ENCODE measurements around the gene MPV17. TPM values are rescaled to one million over a fixed set of nuclear protein-coding genes. Genes with fewer than 3 reads are reported as not detected.

MPV17 gene
- total and polyA plus RNA-seq, 4 experiments from 2014 or later, result 89.3 to 162 (median 109) TPM

GRCh38 chr2:27298391-27299080 lies 24.4 kb downstream of the MPV17 start:
- H3K36me3 ChIP-seq (ENCODE audit: insufficient read depth, low read length), result no peaks in the 10 kb centered on the region
- no peak overlapping the region for H3K4me3 ChIP-seq (ENCODE audit: low read length in 2 of 2)
- no peaks in the 10 kb centered on the region for H3K36me3 Mint-ChIP-seq
- peaks cover 0 to 4% (median 3%) of the 10 kb centered on the region in 4 donors for H3K4me1 Mint-ChIP-seq
- no peak overlapping the region for H3K27ac ChIP-seq (ENCODE audit: low read depth, low read length)
- peaks cover 13 to 24% of the 10 kb centered on the region in 2 donors for H3K27me3 Mint-ChIP-seq
- H3K9me3 ChIP-seq (ENCODE audit: control insufficient read depth in 1 of 2, low read length in 2 of 2), result no peaks in the 10 kb centered on the region
- H3K27ac Mint-ChIP-seq, result no peak overlapping the region
- ChIA-PET POLR2A (ENCODE audit: partially characterized antibody) (no interaction called here), CTCF (ENCODE audit: partially characterized antibody) (interaction anchor here (0.8 to 1.5 kb wide), 3 partner anchors 19 to 337 kb away, joined by 3 to 4 read pairs (median 4); no protein-coding TSS in a partner anchor)
- no peaks in the 10 kb centered on the region for H3K27me3 ChIP-seq (ENCODE audit: insufficient read depth, low read length)
- intact Hi-C loops (cut with micrococcal nuclease), result no loop called here
- no peaks in the 10 kb centered on the region for H3K4me1 ChIP-seq (ENCODE audit: insufficient read depth, low read length)
- peaks cover 0 to 2% (median 0%) of the 10 kb centered on the region in 8 donors for H3K9me3 Mint-ChIP-seq
- no peak overlapping the region for H3K4me3 Mint-ChIP-seq
- no peak for DNase-seq

- no peak overlapping the region for H3K4me3 Mint-ChIP-seq
- intact Hi-C loops (cut with micrococcal nuclease), result no loop called here
- no peaks in the 10 kb centered on the region for H3K36me3 ChIP-seq (ENCODE audit: insufficient read depth, low read length)
- ChIA-PET CTCF (ENCODE audit: partially characterized antibody) (interaction anchor here (1.5 kb wide), 1 partner anchor 18 kb away, joined by 4 read pairs; no protein-coding TSS in a partner anchor), POLR2A (ENCODE audit: partially characterized antibody) (no interaction called here)
- no peak overlapping the region for H3K4me3 ChIP-seq (ENCODE audit: low read length in 2 of 2)
- no peaks in the 10 kb centered on the region for H3K36me3 Mint-ChIP-seq
- no peaks in the 10 kb centered on the region for H3K9me3 ChIP-seq (ENCODE audit: control insufficient read depth in 1 of 2, low read length in 2 of 2)
- H3K27ac ChIP-seq (ENCODE audit: low read depth, low read length), result no peak overlapping the region
- no peaks in the 10 kb centered on the region for H3K4me1 Mint-ChIP-seq
- H3K4me1 ChIP-seq (ENCODE audit: insufficient read depth, low read length), result no peaks in the 10 kb centered on the region
- peaks cover 13 to 30% of the 10 kb centered on the region in 2 donors for H3K27me3 Mint-ChIP-seq
- no peaks in the 10 kb centered on the region for H3K27me3 ChIP-seq (ENCODE audit: insufficient read depth, low read length)
- H3K9me3 Mint-ChIP-seq, result no peaks in the 10 kb centered on the region
- DNase-seq, result no peak
- no peak overlapping the region for H3K27ac Mint-ChIP-seq
Measured at GRCh38 chr2:27297195-27297594, 25.7 kb downstream of the MPV17 start.

- H3K36me3 ChIP-seq (ENCODE audit: insufficient read depth, low read length), result no peaks in the 10 kb centered on the region
- H3K27ac ChIP-seq (ENCODE audit: low read depth, low read length), result no peak overlapping the region
- DNase-seq, result no peak
- no peak overlapping the region for H3K4me3 Mint-ChIP-seq
- ChIA-PET POLR2A (ENCODE audit: partially characterized antibody) (no interaction called here), CTCF (ENCODE audit: partially characterized antibody) (no interaction called here)
- no peak overlapping the region for H3K27ac Mint-ChIP-seq
- no peaks in the 10 kb centered on the region for H3K36me3 Mint-ChIP-seq
- H3K4me1 ChIP-seq (ENCODE audit: insufficient read depth, low read length), result no peaks in the 10 kb centered on the region
- H3K27me3 ChIP-seq (ENCODE audit: insufficient read depth, low read length), result no peaks in the 10 kb centered on the region
- H3K9me3 Mint-ChIP-seq, result no peaks in the 10 kb centered on the region
- H3K27me3 Mint-ChIP-seq, result peaks cover 18 to 35% of the 10 kb centered on the region in 2 donors
- no peak overlapping the region for H3K4me3 ChIP-seq (ENCODE audit: low read length in 2 of 2)
- no peaks in the 10 kb centered on the region for H3K4me1 Mint-ChIP-seq
- intact Hi-C loops (cut with micrococcal nuclease), result no loop called here
- no peaks in the 10 kb centered on the region for H3K9me3 ChIP-seq (ENCODE audit: control insufficient read depth in 1 of 2, low read length in 2 of 2)
Measured at GRCh38 chr2:27296481-27296880, 26.4 kb downstream of the MPV17 start.

GRCh38 chr2:27294928-27295327 lies 28.0 kb downstream of the MPV17 start:
- POLR2A ChIA-PET (ENCODE audit: partially characterized antibody), result no interaction called here
- peaks cover 18 to 35% of the 10 kb centered on the region in 2 donors for H3K27me3 Mint-ChIP-seq
- CTCF ChIA-PET (ENCODE audit: partially characterized antibody), result interaction anchor here (4.5 kb wide), 1 partner anchor 7 kb away, joined by 41 read pairs; no protein-coding TSS in a partner anchor
- no peak for DNase-seq
- intact Hi-C loops (cut with micrococcal nuclease), result no loop called here
- no peaks in the 10 kb centered on the region for H3K36me3 Mint-ChIP-seq
- no peaks in the 10 kb centered on the region for H3K4me1 Mint-ChIP-seq
- Histone ChIP-seq H3K27me3 (ENCODE audit: insufficient read depth, low read length) (no peaks in the 10 kb centered on the region), H3K9me3 (ENCODE audit: control insufficient read depth in 1 of 2, low read length in 2 of 2) (no peaks in the 10 kb centered on the region), H3K36me3 (ENCODE audit: insufficient read depth, low read length) (no peaks in the 10 kb centered on the region), H3K4me3 (ENCODE audit: low read length in 2 of 2) (no peak overlapping the region), H3K4me1 (ENCODE audit: insufficient read depth, low read length) (no peaks in the 10 kb centered on the region), H3K27ac (ENCODE audit: low read depth, low read length) (no peak overlapping the region)
- H3K27ac Mint-ChIP-seq, result no peak overlapping the region
- no peaks in the 10 kb centered on the region for H3K9me3 Mint-ChIP-seq
- no peak overlapping the region for H3K4me3 Mint-ChIP-seq

- H3K4me1 Mint-ChIP-seq, result no peaks in the 10 kb centered on the region
- ChIA-PET POLR2A (ENCODE audit: partially characterized antibody) (no interaction called here), CTCF (ENCODE audit: partially characterized antibody) (interaction anchor here (1.4 to 4.5 kb wide), 4 partner anchors 10 to 330 kb away, joined by 5 to 41 read pairs (median 14); partner anchors contain the start of gene TRIM54)
- Histone ChIP-seq H3K27ac (ENCODE audit: low read depth, low read length) (no peak overlapping the region), H3K36me3 (ENCODE audit: insufficient read depth, low read length) (no peaks in the 10 kb centered on the region), H3K27me3 (ENCODE audit: insufficient read depth, low read length) (no peaks in the 10 kb centered on the region), H3K4me3 (ENCODE audit: low read length in 2 of 2) (no peak overlapping the region), H3K4me1 (ENCODE audit: insufficient read depth, low read length) (no peaks in the 10 kb centered on the region), H3K9me3 (ENCODE audit: control insufficient read depth in 1 of 2, low read length in 2 of 2) (no peaks in the 10 kb centered on the region)
- H3K36me3 Mint-ChIP-seq, result no peaks in the 10 kb centered on the region
- H3K27me3 Mint-ChIP-seq, result peaks cover 18 to 22% of the 10 kb centered on the region in 2 donors
- intact Hi-C loops (cut with micrococcal nuclease), result no loop called here
- no peak for DNase-seq
- no peak overlapping the region for H3K27ac Mint-ChIP-seq
- H3K4me3 Mint-ChIP-seq, result no peak overlapping the region
- no peaks in the 10 kb centered on the region for H3K9me3 Mint-ChIP-seq
Measured at GRCh38 chr2:27291865-27292264, 31.0 kb downstream of the MPV17 start.

GRCh38 chr2:27290549-27290948 lies 32.3 kb downstream of the MPV17 start:
- intact Hi-C loops (cut with micrococcal nuclease), result no loop called here
- no peaks in the 10 kb centered on the region for H3K9me3 Mint-ChIP-seq
- H3K27ac Mint-ChIP-seq, result no peak overlapping the region
- POLR2A ChIA-PET (ENCODE audit: partially characterized antibody), result no interaction called here
- Histone ChIP-seq H3K9me3 (ENCODE audit: control insufficient read depth in 1 of 2, low read length in 2 of 2) (no peaks in the 10 kb centered on the region), H3K4me1 (ENCODE audit: insufficient read depth, low read length) (no peaks in the 10 kb centered on the region), H3K36me3 (ENCODE audit: insufficient read depth, low read length) (no peaks in the 10 kb centered on the region), H3K27ac (ENCODE audit: low read depth, low read length) (no peak overlapping the region), H3K4me3 (ENCODE audit: low read length in 2 of 2) (no peak overlapping the region), H3K27me3 (ENCODE audit: insufficient read depth, low read length) (no peaks in the 10 kb centered on the region)
- H3K4me3 Mint-ChIP-seq, result no peak overlapping the region
- DNase-seq, result no peak
- H3K27me3 Mint-ChIP-seq, result peaks cover 11 to 17% of the 10 kb centered on the region in 2 donors
- CTCF ChIA-PET (ENCODE audit: partially characterized antibody), result interaction anchor here (0.8 to 3.4 kb wide), 2 partner anchors 11 to 13 kb away, joined by 3 to 17 read pairs; no protein-coding TSS in a partner anchor
- no peaks in the 10 kb centered on the region for H3K4me1 Mint-ChIP-seq
- no peaks in the 10 kb centered on the region for H3K36me3 Mint-ChIP-seq

GRCh38 chr2:27288610-27289009 lies 34.3 kb downstream of the MPV17 start:
- POLR2A ChIA-PET (ENCODE audit: partially characterized antibody), result no interaction called here
- Mint-ChIP-seq H3K27me3 (peaks cover 8 to 25% of the 10 kb centered on the region in 2 donors), H3K27ac (no peak overlapping the region)

More at GRCh38 chr2:27288610-27289009, 34.3 kb downstream of the MPV17 start:
- Mint-ChIP-seq H3K4me3 (no peak overlapping the region), H3K9me3 (no peaks in the 10 kb centered on the region), H3K4me1 (no peaks in the 10 kb centered on the region), H3K36me3 (no peaks in the 10 kb centered on the region)
- no peak for DNase-seq
- intact Hi-C loops (cut with micrococcal nuclease), result no loop called here
- Histone ChIP-seq H3K36me3 (ENCODE audit: insufficient read depth, low read length) (no peaks in the 10 kb centered on the region), H3K4me1 (ENCODE audit: insufficient read depth, low read length) (no peaks in the 10 kb centered on the region), H3K27me3 (ENCODE audit: insufficient read depth, low read length) (no peaks in the 10 kb centered on the region), H3K27ac (ENCODE audit: low read depth, low read length) (no peak overlapping the region), H3K4me3 (ENCODE audit: low read length in 2 of 2) (no peak overlapping the region), H3K9me3 (ENCODE audit: control insufficient read depth in 1 of 2, low read length in 2 of 2) (no peaks in the 10 kb centered on the region)
- CTCF ChIA-PET (ENCODE audit: partially characterized antibody), result interaction anchor here (1.0 to 1.1 kb wide), 2 partner anchors 13 to 329 kb away, joined by 3 read pairs; no protein-coding TSS in a partner anchor
